Kidney (tissue), 14 donors: ENCODE data around the gene PIM3. TPM values are rescaled to one million over a fixed set of nuclear protein-coding genes. Genes with fewer than 3 reads are reported as not detected.

ENCODE experiments used
- DNase-seq, 5 donors: peaks; one replicate each; pipeline ENCODE4 v3.0.0-alpha.2; 2013 to 2020
- FAIRE-seq: peaks from 2 replicates; lab custom pipeline; 2012; peaks lifted over from hg19 to GRCh38; lab: Jason Lieb, UNC
- H3K27ac ChIP-seq, 2 donors: one replicate each; pipeline ENCODE4 v1.7.0; 2013; ENCODE audit warnings: low read depth in 2 of 2, low read length in 2 of 2, inconsistent platforms in 1 of 2
- H3K27me3 ChIP-seq: one replicate; pipeline ENCODE4 v1.7.1; 2013; ENCODE audit warnings: low read length, inconsistent platforms; ENCODE audit not compliant: control insufficient read depth, insufficient read depth
- H3K36me3 ChIP-seq, 3 donors: one replicate each; pipeline versions ENCODE4 v1.7.0 to v1.7.1; 2013; ENCODE audit warnings: low read length in 3 of 3, control low read depth in 1 of 3, inconsistent platforms in 1 of 3; ENCODE audit not compliant: insufficient read depth in 3 of 3, control insufficient read depth in 2 of 3
- H3K4me1 ChIP-seq, 3 donors: one replicate each; pipeline versions ENCODE4 v1.7.0 to v1.7.1; 2013; ENCODE audit warnings: low read length in 3 of 3, inconsistent platforms in 1 of 3, low read depth in 1 of 3; ENCODE audit not compliant: control insufficient read depth in 2 of 3, insufficient read depth in 2 of 3
- H3K4me3 ChIP-seq, 3 donors: one replicate each; pipeline versions ENCODE4 v1.7.0 to v1.8.1; 2013; ENCODE audit warnings: low read length in 3 of 3, control low read depth in 1 of 3, inconsistent platforms in 1 of 3
- H3K9ac ChIP-seq, 3 donors: one replicate each; pipeline versions ENCODE4 v1.7.0 to v1.7.1; 2013; ENCODE audit warnings: low read length in 3 of 3, control low read depth in 1 of 3, inconsistent platforms in 1 of 3
- H3K9me3 ChIP-seq, 3 donors: one replicate each; pipeline versions ENCODE4 v1.7.0 to v1.7.1; 2013; ENCODE audit warnings: low read length in 3 of 3, control low read depth in 1 of 3, inconsistent platforms in 1 of 3; ENCODE audit not compliant: control insufficient read depth in 2 of 3, insufficient read depth in 1 of 3
- intact Hi-C: fragments of 100-400 bp; cut with DNase I; formaldehyde crosslinking; loops from one replicate; pipeline ENCODE4 v1.11.1; 2022
- polyA plus RNA-seq: library from polyadenylated mRNA; stranded (reverse); fragments of 350-450 nt; fragmentation: Illumina TruSeq; extraction: RNeasy Lipid Tissue Mini Kit (QIAGEN cat#74804); gene quantifications from one replicate; pipeline ENCODE4 v1.2.3, GENCODE V29; 2014; ENCODE audit warnings: low read depth, low replicate concordance; ENCODE audit not compliant: insufficient read depth
- total RNA-seq: library from RNA; stranded (reverse); fragmentation: NEBNext Ultra II Directional; extraction: Animal tissue kit (Norgen Biotek cat#: 25700); gene quantifications from one replicate; pipeline ENCODE4 v1.2.1, GENCODE V29; 2021
- TF ChIP-seq, protein P1 (sequence below): IDR thresholded peaks from 3 replicates; pipeline ENCODE4 v1.5.1; 2012; ENCODE audit warnings: mild to moderate bottlenecking, moderate library complexity, borderline replicate concordance; ENCODE audit not compliant: insufficient read depth; ENCODE audit errors: extremely low read depth
- donor health status: control.
- donor health status: control.
- donor health status: control.
- donor health status: control.
- donor health status: control.
- donor health status: DM: yes; HTN: yes; CAD: no.
- donor health status: Normal renal cell carcinoma (clear cell type).

The PIM3 gene
- total and polyA plus RNA-seq, 2 donors from 2014 or later: 96.5 to 107 TPM

DNA sequence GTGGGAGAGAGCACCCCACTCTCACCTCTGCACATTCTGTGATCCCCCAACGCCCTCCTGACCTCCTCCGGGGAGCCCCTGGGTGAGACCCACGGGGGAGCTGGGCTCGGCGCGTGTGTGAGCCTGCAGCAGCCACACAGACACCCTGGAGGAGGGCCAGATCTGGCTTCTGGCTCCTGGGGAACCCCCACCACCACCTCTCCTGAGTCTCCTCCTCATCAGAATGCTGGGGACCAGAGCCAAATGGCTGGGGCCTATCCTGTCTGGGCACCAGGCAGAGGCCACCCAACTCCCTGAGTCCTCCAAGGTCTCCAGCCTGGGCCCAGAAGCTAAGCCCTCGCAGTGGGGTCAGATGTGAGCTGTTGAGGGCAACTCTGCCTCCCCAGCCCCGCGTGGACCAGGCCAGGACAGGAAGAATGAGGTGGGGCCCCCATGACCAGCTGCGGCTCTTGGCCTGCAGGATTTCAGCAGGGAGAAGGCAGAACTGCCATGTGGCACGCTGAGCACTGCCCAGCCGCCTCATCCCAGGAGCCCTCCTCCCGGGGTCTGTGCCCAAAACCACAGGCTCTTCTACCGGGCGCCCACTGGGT lies 5.5 kb upstream of the PIM3 start:
- DNase-seq: peak in 2 of 5 donors; percentile 45 to 73
- Histone ChIP-seq H3K27ac (peak overlapping the region; percentile 98 to 99), H3K4me3 (no peak overlapping the region), H3K36me3 (no peaks in the 10 kb centered on the region), H3K9ac (no peak overlapping the region), H3K9me3 (no peaks in the 10 kb centered on the region), H3K27me3 (no peaks in the 10 kb centered on the region), H3K4me1 (peaks cover 0 to 54% (median 31%) of the 10 kb centered on the region in 3 donors)
- intact Hi-C loops: no loop called here
- TF ChIP-seq, protein P1, sequence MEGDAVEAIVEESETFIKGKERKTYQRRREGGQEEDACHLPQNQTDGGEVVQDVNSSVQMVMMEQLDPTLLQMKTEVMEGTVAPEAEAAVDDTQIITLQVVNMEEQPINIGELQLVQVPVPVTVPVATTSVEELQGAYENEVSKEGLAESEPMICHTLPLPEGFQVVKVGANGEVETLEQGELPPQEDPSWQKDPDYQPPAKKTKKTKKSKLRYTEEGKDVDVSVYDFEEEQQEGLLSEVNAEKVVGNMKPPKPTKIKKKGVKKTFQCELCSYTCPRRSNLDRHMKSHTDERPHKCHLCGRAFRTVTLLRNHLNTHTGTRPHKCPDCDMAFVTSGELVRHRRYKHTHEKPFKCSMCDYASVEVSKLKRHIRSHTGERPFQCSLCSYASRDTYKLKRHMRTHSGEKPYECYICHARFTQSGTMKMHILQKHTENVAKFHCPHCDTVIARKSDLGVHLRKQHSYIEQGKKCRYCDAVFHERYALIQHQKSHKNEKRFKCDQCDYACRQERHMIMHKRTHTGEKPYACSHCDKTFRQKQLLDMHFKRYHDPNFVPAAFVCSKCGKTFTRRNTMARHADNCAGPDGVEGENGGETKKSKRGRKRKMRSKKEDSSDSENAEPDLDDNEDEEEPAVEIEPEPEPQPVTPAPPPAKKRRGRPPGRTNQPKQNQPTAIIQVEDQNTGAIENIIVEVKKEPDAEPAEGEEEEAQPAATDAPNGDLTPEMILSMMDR: no peak
- no peak for FAIRE-seq

- no peak overlapping the region for H3K27ac ChIP-seq
- intact Hi-C loops: no loop called here
- TF ChIP-seq, protein P1: no peak
- H3K4me1 ChIP-seq: peaks cover 0 to 51% (median 31%) of the 10 kb centered on the region in 3 donors
- no peak overlapping the region for H3K9ac ChIP-seq
- no peaks in the 10 kb centered on the region for H3K36me3 ChIP-seq
- H3K27me3 ChIP-seq: no peaks in the 10 kb centered on the region
- no peaks in the 10 kb centered on the region for H3K9me3 ChIP-seq
- FAIRE-seq: no peak
- DNase-seq: peak in 2 of 5 donors; percentile 48 to 68
- H3K4me3 ChIP-seq: no peak overlapping the region
Observed at GRCh38 chr22:49955581-49956417, 4.8 kb upstream of the PIM3 start.

- H3K9ac ChIP-seq: no peak overlapping the region
- H3K27me3 ChIP-seq: no peaks in the 10 kb centered on the region
- no peak overlapping the region for H3K27ac ChIP-seq
- H3K9me3 ChIP-seq: no peaks in the 10 kb centered on the region
- H3K36me3 ChIP-seq: peaks cover 0 to under 1% (median 0%) of the 10 kb centered on the region in 3 donors
- DNase-seq (peak in 1 of 5 donors; percentile 74), FAIRE-seq (no peak)
- TF ChIP-seq, protein P1: no peak
- intact Hi-C loops: no loop called here
- no peak overlapping the region for H3K4me3 ChIP-seq
- H3K4me1 ChIP-seq: peaks cover 0 to 49% (median 31%) of the 10 kb centered on the region in 3 donors
Observed at GRCh38 chr22:49956418-49956770, 4.2 kb upstream of the PIM3 start.
